ENCODE measurements around the gene GFER. TPM values are rescaled to one million over a fixed set of nuclear protein-coding genes. Genes with fewer than 3 reads are reported as not detected.

GFER gene
- total and polyA plus RNA-seq, 9 of the 15 experiments (the other 6 are each of a cell fraction or from before 2014, with no cell fraction given) = 4.3 to 53.7 (median 19.8) TPM

GRCh38 chr16:2034696-2035430, 50.9 kb downstream of the GFER start:
- CTCF ChIA-PET (ENCODE audit: low intra/inter-chr PET ratio) = no interaction called here
- Histone ChIP-seq H3K36me3 (ENCODE audit: control insufficient read depth, insufficient read depth, low read length) (peaks cover 20% of the 10 kb centered on the region; the same call in 1 of the 3 replicates), H3K4me3 (no peak overlapping the region), H3K9ac (ENCODE audit: insufficient read depth in 1 of 2, low read depth in 2 of 2, low read length in 2 of 2) (peak overlapping the region in 1 of 2 experiments; percentile 81; a peak in 2 of 4 replicates), H3K9me1 (ENCODE audit: control insufficient read depth, insufficient read depth, low read length) (no peaks in the 10 kb centered on the region), H2AFZ (ENCODE audit: low read depth, low read length) (no peak overlapping the region), H3K79me2 (ENCODE audit: control insufficient read depth, insufficient read depth, low read length) (peaks cover 8% of the 10 kb centered on the region; the same call in 1 of the 3 replicates), H4K20me1 (replicated peaks; ENCODE audit: control insufficient read depth, insufficient read depth, low read length) (no peaks in the 10 kb centered on the region), H3K4me2 (ENCODE audit: insufficient read depth, low read length) (no peak overlapping the region), H3K27me3 (ENCODE audit: control insufficient read depth in 2 of 2, insufficient read depth in 2 of 2, low read length in 2 of 2) (no peaks in the 10 kb centered on the region), H3K4me1 (replicated peaks in 1 of 2; ENCODE audit: control insufficient read depth in 2 of 2, insufficient read depth in 2 of 2, low read length in 2 of 2) (peaks cover 14 to 87% of the 10 kb centered on the region in 2 experiments), H3K27ac (ENCODE audit: extremely low read depth, low read depth, low read length) (no peak overlapping the region), H3K9me3 (replicated peaks; ENCODE audit: control insufficient read depth, insufficient read depth, low read depth, low read length) (no peaks in the 10 kb centered on the region)
- no peak for FAIRE-seq
- in situ Hi-C loops (cut with MboI) (no loop called here), intact Hi-C loops (cut with micrococcal nuclease) (no loop called here)
- no peak for DNase-seq (ENCODE audit: extremely low read depth in 1 of 4, low spot score in 3 of 4)
- POLR2A ChIA-PET = interaction anchor here (1.1 kb wide), 1 partner anchor 21 kb away, joined by 3 read pairs; no protein-coding TSS in a partner anchor
- 81% methylated on average over 12 of the region's 17 CpGs for WGBS (ENCODE audit: insufficient coverage, low coverage, missing lambda C conversion rate)
- no TSS peak for BruUV-seq (replicated peaks)
- no peak for ATAC-seq
- TF ChIP-seq ZNF184 (CRISPR knock-in tag; IDR thresholded peaks at IDR 0.05) (no peak), RNF219 (CRISPR knock-in tag; IDR thresholded peaks at IDR 0.05) (no peak)
- TF ChIP-seq, protein P1, sequence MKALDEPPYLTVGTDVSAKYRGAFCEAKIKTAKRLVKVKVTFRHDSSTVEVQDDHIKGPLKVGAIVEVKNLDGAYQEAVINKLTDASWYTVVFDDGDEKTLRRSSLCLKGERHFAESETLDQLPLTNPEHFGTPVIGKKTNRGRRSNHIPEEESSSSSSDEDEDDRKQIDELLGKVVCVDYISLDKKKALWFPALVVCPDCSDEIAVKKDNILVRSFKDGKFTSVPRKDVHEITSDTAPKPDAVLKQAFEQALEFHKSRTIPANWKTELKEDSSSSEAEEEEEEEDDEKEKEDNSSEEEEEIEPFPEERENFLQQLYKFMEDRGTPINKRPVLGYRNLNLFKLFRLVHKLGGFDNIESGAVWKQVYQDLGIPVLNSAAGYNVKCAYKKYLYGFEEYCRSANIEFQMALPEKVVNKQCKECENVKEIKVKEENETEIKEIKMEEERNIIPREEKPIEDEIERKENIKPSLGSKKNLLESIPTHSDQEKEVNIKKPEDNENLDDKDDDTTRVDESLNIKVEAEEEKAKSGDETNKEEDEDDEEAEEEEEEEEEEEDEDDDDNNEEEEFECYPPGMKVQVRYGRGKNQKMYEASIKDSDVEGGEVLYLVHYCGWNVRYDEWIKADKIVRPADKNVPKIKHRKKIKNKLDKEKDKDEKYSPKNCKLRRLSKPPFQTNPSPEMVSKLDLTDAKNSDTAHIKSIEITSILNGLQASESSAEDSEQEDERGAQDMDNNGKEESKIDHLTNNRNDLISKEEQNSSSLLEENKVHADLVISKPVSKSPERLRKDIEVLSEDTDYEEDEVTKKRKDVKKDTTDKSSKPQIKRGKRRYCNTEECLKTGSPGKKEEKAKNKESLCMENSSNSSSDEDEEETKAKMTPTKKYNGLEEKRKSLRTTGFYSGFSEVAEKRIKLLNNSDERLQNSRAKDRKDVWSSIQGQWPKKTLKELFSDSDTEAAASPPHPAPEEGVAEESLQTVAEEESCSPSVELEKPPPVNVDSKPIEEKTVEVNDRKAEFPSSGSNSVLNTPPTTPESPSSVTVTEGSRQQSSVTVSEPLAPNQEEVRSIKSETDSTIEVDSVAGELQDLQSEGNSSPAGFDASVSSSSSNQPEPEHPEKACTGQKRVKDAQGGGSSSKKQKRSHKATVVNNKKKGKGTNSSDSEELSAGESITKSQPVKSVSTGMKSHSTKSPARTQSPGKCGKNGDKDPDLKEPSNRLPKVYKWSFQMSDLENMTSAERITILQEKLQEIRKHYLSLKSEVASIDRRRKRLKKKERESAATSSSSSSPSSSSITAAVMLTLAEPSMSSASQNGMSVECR (CRISPR knock-in tag; IDR thresholded peaks at IDR 0.05) = no peak
